HG03095 (cell line): ENCODE results near the gene CNKSR3.

ENCODE experiments used
- ATAC-seq: cut with Tn5 transposase; IDR thresholded peaks from one replicate; pipeline ENCODE4 v1.9.1; 2021; ENCODE audit warnings: moderate library complexity; ENCODE audit not compliant: unreplicated experiment

CNKSR3 gene

GRCh38 chr6:154458565-154459470 lies 51.7 kb downstream of the CNKSR3 start:
- ATAC-seq = no peak

GRCh38 chr6:154457881-154458284 lies 52.6 kb downstream of the CNKSR3 start:
- ATAC-seq = no peak

GRCh38 chr6:154457046-154457713 lies 53.3 kb downstream of the CNKSR3 start:
- no peak for ATAC-seq

- ATAC-seq = no peak
Measured at GRCh38 chr6:154453329-154453728, 57.2 kb downstream of the CNKSR3 start.

- no peak for ATAC-seq
Measured at GRCh38 chr6:154450498-154450897, 60.0 kb downstream of the CNKSR3 start.

GRCh38 chr6:154448448-154449096 lies 61.9 kb downstream of the CNKSR3 start:
- ATAC-seq = no peak

- no peak for ATAC-seq
Measured at GRCh38 chr6:154447954-154448353, 62.5 kb downstream of the CNKSR3 start.

- no peak for ATAC-seq
Measured at GRCh38 chr6:154446984-154447383, 63.5 kb downstream of the CNKSR3 start.

- no peak for ATAC-seq
Measured at GRCh38 chr6:154445417-154445816, 65.1 kb downstream of the CNKSR3 start.

GRCh38 chr6:154441995-154442310 lies 68.5 kb downstream of the CNKSR3 start:
- ATAC-seq = no peak

- no peak for ATAC-seq
Measured at GRCh38 chr6:154440422-154441043, 70.0 kb downstream of the CNKSR3 start.

GRCh38 chr6:154440022-154440421 lies 70.5 kb downstream of the CNKSR3 start:
- ATAC-seq = no peak

- no peak for ATAC-seq
Measured at GRCh38 chr6:154438882-154439415, 71.5 kb downstream of the CNKSR3 start.

GRCh38 chr6:154435400-154435945 lies 75.0 kb downstream of the CNKSR3 start:
- no peak for ATAC-seq

GRCh38 chr6:154434662-154435061 lies 75.8 kb downstream of the CNKSR3 start:
- no peak for ATAC-seq

- no peak for ATAC-seq
Measured at GRCh38 chr6:154433477-154434241, 76.8 kb downstream of the CNKSR3 start.

- no peak for ATAC-seq
Measured at GRCh38 chr6:154432533-154433476, 77.7 kb downstream of the CNKSR3 start.

GRCh38 chr6:154430481-154430919 lies 80.0 kb downstream of the CNKSR3 start:
- no peak for ATAC-seq

- ATAC-seq = no peak
Measured at GRCh38 chr6:154429711-154430110, 80.8 kb downstream of the CNKSR3 start.
